Measurements from ENCODE around the gene ATRAID. TPM values are rescaled to one million over a fixed set of nuclear protein-coding genes. Genes with fewer than 3 reads are reported as not detected.
A peak's percentile ranks its signal among the peaks of the same experiment; 100 is the strongest.

Gene ATRAID
- total RNA-seq, 4 donors from 2014 or later, result 107 to 121 (median 114) TPM

- TF ChIP-seq POLR2A (IDR thresholded peaks at IDR 0.05), result no peak
- TF ChIP-seq CTCF (IDR thresholded peaks at IDR 0.05), result no peak
- intact Hi-C loops (cut with DNase I; ENCODE audit: low total_unique reads), result no loop called here
- no peak overlapping the region for H3K4me3 ChIP-seq (ENCODE audit: low read depth, poor library complexity, severe bottlenecking)
- 89 to 92% methylated on average over 7 of the region's 7 CpGs for WGBS, 2 donors
- no peak for DNase-seq (ENCODE audit: low spot score in 2 of 2)
Observed at GRCh38 chr2:27201675-27202074, 10.2 kb upstream of the ATRAID start.

GRCh38 chr2:27202854-27203253, 9.0 kb upstream of the ATRAID start:
- no peak for TF ChIP-seq CTCF (IDR thresholded peaks at IDR 0.05)
- TF ChIP-seq POLR2A (IDR thresholded peaks at IDR 0.05), result no peak
- intact Hi-C loops (cut with DNase I; ENCODE audit: low total_unique reads), result no loop called here
- no peak overlapping the region for H3K4me3 ChIP-seq (ENCODE audit: low read depth, poor library complexity, severe bottlenecking)
- WGBS, 2 donors, result 70 to 90% methylated on average over 2 of the region's 2 CpGs
- no peak for DNase-seq (ENCODE audit: low spot score in 2 of 2)

GRCh38 chr2:27203741-27204140, 8.1 kb upstream of the ATRAID start:
- WGBS, 2 donors, result 92 to 97% methylated on average over 9 of the region's 9 CpGs
- intact Hi-C loops (cut with DNase I; ENCODE audit: low total_unique reads), result no loop called here
- DNase-seq (ENCODE audit: low spot score in 2 of 2), result peak in 1 of 2 donors; percentile 37
- H3K4me3 ChIP-seq (ENCODE audit: low read depth, poor library complexity, severe bottlenecking), result no peak overlapping the region
- TF ChIP-seq CTCF (IDR thresholded peaks at IDR 0.05) (no peak), POLR2A (IDR thresholded peaks at IDR 0.05) (no peak)

- no peak overlapping the region for H3K4me3 ChIP-seq (ENCODE audit: low read depth, poor library complexity, severe bottlenecking)
- WGBS, 2 donors, result 89 to 97% methylated on average over 8 of the region's 8 CpGs
- intact Hi-C loops (cut with DNase I; ENCODE audit: low total_unique reads), result no loop called here
- no peak for TF ChIP-seq POLR2A (IDR thresholded peaks at IDR 0.05)
- no peak for TF ChIP-seq CTCF (IDR thresholded peaks at IDR 0.05)
- no peak for DNase-seq (ENCODE audit: low spot score in 2 of 2)
Observed at GRCh38 chr2:27204566-27204965, 7.3 kb upstream of the ATRAID start.

- WGBS, 2 donors, result 90 to 91% methylated on average over 8 of the region's 8 CpGs
- H3K4me3 ChIP-seq (ENCODE audit: low read depth, poor library complexity, severe bottlenecking), result no peak overlapping the region
- DNase-seq (ENCODE audit: low spot score in 2 of 2), result no peak
- TF ChIP-seq CTCF (IDR thresholded peaks at IDR 0.05) (no peak), POLR2A (IDR thresholded peaks at IDR 0.05) (no peak)
- intact Hi-C loops (cut with DNase I; ENCODE audit: low total_unique reads), result no loop called here
Observed at GRCh38 chr2:27205206-27205605, 6.6 kb upstream of the ATRAID start.

GRCh38 chr2:27206346-27206745, 5.5 kb upstream of the ATRAID start:
- DNase-seq (ENCODE audit: low spot score in 2 of 2), result no peak
- intact Hi-C loops (cut with DNase I; ENCODE audit: low total_unique reads), result no loop called here
- no peak overlapping the region for H3K4me3 ChIP-seq (ENCODE audit: low read depth, poor library complexity, severe bottlenecking)
- TF ChIP-seq CTCF (IDR thresholded peaks at IDR 0.05), result no peak
- TF ChIP-seq POLR2A (IDR thresholded peaks at IDR 0.05), result no peak
- 96 to 97% methylated on average over 6 of the region's 6 CpGs for WGBS, 2 donors
